Smooth muscle cell (in vitro differentiated cells): ENCODE data around the gene TSSK3. TPM values are rescaled to one million over a fixed set of nuclear protein-coding genes. Genes with fewer than 3 reads are reported as not detected.

Experiments used
- DNase-seq: peaks from one replicate; lab custom pipeline; 2025; ENCODE audit not compliant: unreplicated experiment; lab: John Stamatoyannopoulos, UW
- H2AFZ ChIP-seq: fragments of 200-600 bp; sonication (generic); 2 replicates; pipeline ENCODE4 v1.6.0; 2016; ENCODE audit warnings: antibody characterized with exemption, low read depth, mild to moderate bottlenecking
- H3F3A ChIP-seq: fragments of 200-600 bp; sonication (generic); 2 replicates; pipeline ENCODE4 v1.6.0; 2017; ENCODE audit warnings: antibody characterized with exemption, low read depth
- H3K27ac ChIP-seq: fragments of 200-600 bp; sonication (generic); 2 replicates; pipeline ENCODE4 v1.5.1; 2016; ENCODE audit warnings: low read depth, mild to moderate bottlenecking
- H3K27me3 ChIP-seq: fragments of 200-600 bp; sonication (generic); 2 replicates; pipeline ENCODE4 v1.6.1; 2016; ENCODE audit warnings: low read depth, mild to moderate bottlenecking
- H3K36me3 ChIP-seq: fragments of 200-600 bp; sonication (generic); 2 replicates; pipeline ENCODE4 v1.5.1; 2016; ENCODE audit warnings: low read depth
- H3K4me1 ChIP-seq: fragments of 200-600 bp; sonication (generic); 2 replicates; pipeline ENCODE4 v1.5.1; 2016; ENCODE audit warnings: low read depth
- H3K4me2 ChIP-seq: fragments of 200-600 bp; sonication (generic); 2 replicates; pipeline ENCODE4 v1.6.0; 2016; ENCODE audit warnings: mild to moderate bottlenecking
- H3K4me3 ChIP-seq: fragments of 200-600 bp; sonication (generic); 2 replicates; pipeline ENCODE4 v1.5.1; 2016; ENCODE audit warnings: mild to moderate bottlenecking
- H3K79me2 ChIP-seq: fragments of 200-600 bp; sonication (generic); 2 replicates; pipeline ENCODE4 v1.6.0; 2016; ENCODE audit warnings: low read depth, mild to moderate bottlenecking
- H3K9ac ChIP-seq: fragments of 200-600 bp; sonication (generic); 2 replicates; pipeline ENCODE4 v1.6.0; 2016; ENCODE audit warnings: low read depth
- H3K9me3 ChIP-seq: fragments of 200-600 bp; sonication (generic); replicated peaks from 2 replicates; pipeline ENCODE4 v1.5.1; 2016; ENCODE audit warnings: low read depth
- H4K20me1 ChIP-seq: fragments of 200-600 bp; sonication (generic); 2 replicates; pipeline ENCODE4 v1.6.0; 2016; ENCODE audit warnings: low read depth
- CTCF ChIP-seq: fragments of 200-600 bp; sonication (generic); IDR thresholded peaks from 2 replicates; pipeline ENCODE4 v1.5.1; 2017; ENCODE audit warnings: borderline replicate concordance, mild to moderate bottlenecking, antibody characterized with exemption; ENCODE audit not compliant: insufficient read depth, poor library complexity, severe bottlenecking
- WGBS: methylation state at CpG from one replicate; pipeline ENCODE4 v1.1.7; 2016; ENCODE audit warnings: low lambda C conversion rate; 5-methylcytosine and 5-hydroxymethylcytosine counted together
- polyA plus RNA-seq: library from polyadenylated mRNA; unstranded; fragments of >200 nt; fragmentation: Nextera tagmentation; extraction: Ambion mirVana; gene quantifications from 2 replicates; pipeline ENCODE4 v1.2.1, GENCODE V29; 2016
- total RNA-seq: library from RNA; depleted of rRNA; stranded (reverse); fragments of >200 nt; gene quantifications from 2 replicates; pipeline ENCODE4 v1.2.3, GENCODE V29; 2014

Gene TSSK3
- total and polyA plus RNA-seq, 2 experiments from 2014 or later = 0.31 TPM; not detected in 1

DNA sequence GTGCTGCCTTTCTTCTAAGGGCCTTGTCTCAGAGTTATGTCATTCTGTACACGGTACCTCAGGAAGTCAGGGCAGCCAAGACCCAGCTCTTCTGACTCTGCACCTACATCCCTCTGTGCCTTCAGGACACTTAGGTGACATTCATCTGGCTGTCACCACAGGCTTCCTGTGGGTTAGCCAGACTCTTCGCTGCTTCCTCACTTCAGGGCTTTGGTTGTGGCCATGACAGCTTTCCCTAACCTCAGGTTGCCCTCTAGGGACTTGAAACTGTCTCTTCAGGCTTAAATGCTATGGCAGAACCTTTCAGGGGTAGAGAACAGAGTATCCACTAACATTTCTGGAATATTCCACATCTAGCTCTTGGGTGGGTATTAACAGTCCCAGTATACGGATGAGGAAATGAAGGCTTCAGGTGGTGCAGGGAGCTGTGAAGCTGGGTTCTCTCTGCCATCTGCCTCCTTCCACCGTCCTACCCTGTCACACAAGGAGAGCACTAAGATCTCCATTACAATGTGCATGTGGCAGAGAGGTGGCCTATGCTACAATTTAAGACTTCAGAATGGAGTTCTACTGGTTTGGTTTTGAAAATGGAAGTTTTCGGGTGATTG is 9.9 kb downstream of the TSSK3 start:
- Histone ChIP-seq H2AFZ (no peak overlapping the region), H3K4me2 (no peak overlapping the region), H3K27me3 (no peaks in the 10 kb centered on the region), H3K36me3 (no peaks in the 10 kb centered on the region), H3K27ac (no peak overlapping the region), H3K9ac (no peak overlapping the region), H3K4me1 (no peaks in the 10 kb centered on the region), H3K4me3 (no peak overlapping the region), H3F3A (no peaks in the 10 kb centered on the region), H3K79me2 (no peaks in the 10 kb centered on the region), H3K9me3 (no peaks in the 10 kb centered on the region), H4K20me1 (no peaks in the 10 kb centered on the region)
- DNase-seq = no peak
- 95% methylated on average over 5 of the region's 5 CpGs for WGBS
- no peak for TF ChIP-seq CTCF

DNA sequence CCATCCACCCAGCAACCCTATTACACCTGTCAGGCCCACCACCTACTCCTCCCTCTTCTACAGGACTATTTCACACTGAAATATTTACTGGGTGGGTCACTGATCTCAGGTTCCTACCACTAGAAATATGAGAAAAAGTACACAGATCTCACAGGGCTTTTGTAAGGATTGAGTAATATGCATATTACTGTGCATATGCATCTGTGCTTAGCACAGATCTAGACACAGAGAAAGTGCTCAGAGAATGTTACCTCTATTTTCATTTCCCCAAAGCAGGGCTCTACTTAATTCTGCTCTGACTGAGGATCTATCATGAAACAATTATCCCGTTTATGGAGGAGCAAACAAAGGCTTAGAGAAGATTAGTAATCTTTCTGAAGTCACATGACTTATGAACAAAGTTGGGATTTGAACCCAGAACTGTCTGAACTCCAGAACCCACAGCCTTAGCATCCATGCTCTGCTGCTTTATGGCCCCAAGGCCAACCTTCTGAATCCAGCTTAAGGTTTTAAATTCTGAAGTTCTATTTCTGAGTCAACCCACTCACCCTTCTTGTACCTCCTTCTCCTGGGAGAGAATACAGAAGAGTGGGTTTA is 11.8 kb downstream of the TSSK3 start:
- no peak for TF ChIP-seq CTCF
- no peaks in the 10 kb centered on the region for H3K4me1 ChIP-seq
- DNase-seq = no peak
- no peaks in the 10 kb centered on the region for H3K79me2 ChIP-seq
- no peak overlapping the region for H2AFZ ChIP-seq
- no peak overlapping the region for H3K4me3 ChIP-seq
- H3K9ac ChIP-seq = no peak overlapping the region
- 90% methylated on average over 1 of the region's 1 CpG for WGBS
- H4K20me1 ChIP-seq = no peaks in the 10 kb centered on the region
- H3K36me3 ChIP-seq = no peaks in the 10 kb centered on the region
- no peak overlapping the region for H3K4me2 ChIP-seq
- no peaks in the 10 kb centered on the region for H3K9me3 ChIP-seq
- no peaks in the 10 kb centered on the region for H3F3A ChIP-seq
- no peaks in the 10 kb centered on the region for H3K27me3 ChIP-seq
- H3K27ac ChIP-seq = no peak overlapping the region

- H3K36me3 ChIP-seq = no peaks in the 10 kb centered on the region
- H3K27ac ChIP-seq = no peak overlapping the region
- no peaks in the 10 kb centered on the region for H4K20me1 ChIP-seq
- H3K9me3 ChIP-seq = no peaks in the 10 kb centered on the region
- no peak overlapping the region for H3K4me3 ChIP-seq
- H3F3A ChIP-seq = no peaks in the 10 kb centered on the region
- no peak overlapping the region for H3K9ac ChIP-seq
- no peak for TF ChIP-seq CTCF
- H3K4me1 ChIP-seq = no peaks in the 10 kb centered on the region
- H3K79me2 ChIP-seq = no peaks in the 10 kb centered on the region
- no peak overlapping the region for H3K4me2 ChIP-seq
- H3K27me3 ChIP-seq = no peaks in the 10 kb centered on the region
- DNase-seq = no peak
- no peak overlapping the region for H2AFZ ChIP-seq
- 97% methylated on average over 11 of the region's 11 CpGs for whole genome bisulfite sequencing
Measured at GRCh38 chr1:32376199-32376598, 13.9 kb downstream of the TSSK3 start.
